SK-N-MC (cell line): ENCODE measurements around the gene KCNJ11.

ENCODE experiments used
- DNase-seq: peaks from one replicate; pipeline ENCODE4 v3.0.0-alpha.2; 2011; ENCODE audit warnings: low read depth, low spot score
- H3K27ac ChIP-seq: fragments of 200-600 bp; sonication (generic); 2 replicates; pipeline ENCODE4 v1.5.1; 2016; ENCODE audit warnings: mixed run types
- H3K36me3 ChIP-seq: fragments of 200-600 bp; sonication (generic); 2 replicates; pipeline ENCODE4 v1.6.1; 2017; ENCODE audit warnings: antibody characterized with exemption, low read length, mixed read lengths; ENCODE audit not compliant: insufficient read depth
- H3K4me3 ChIP-seq: fragments of 200-600 bp; sonication (generic); 2 replicates; pipeline ENCODE4 v1.5.1; 2016
- H3K9ac ChIP-seq: fragments of 200-600 bp; sonication (generic); 2 replicates; pipeline ENCODE4 v1.8.0; 2017; ENCODE audit warnings: mixed run types, mixed read lengths; ENCODE audit not compliant: insufficient read length
- H3K9me3 ChIP-seq: fragments of 200-600 bp; sonication (generic); 2 replicates; pipeline ENCODE4 v1.6.1; 2017; ENCODE audit warnings: low read depth, mild to moderate bottlenecking, antibody characterized with exemption, low read length, moderate library complexity, mixed read lengths
- EZH2 ChIP-seq: fragments of 200-600 bp; sonication (generic); IDR thresholded peaks from one replicate; pipeline ENCODE4 v1.6.1; 2017; ENCODE audit warnings: antibody characterized with exemption
- FOXP2 ChIP-seq: optimal IDR thresholded peaks from 2 replicates; pipeline ENCODE3; 2011; ENCODE audit warnings: mild to moderate bottlenecking, moderate library complexity; ENCODE audit not compliant: insufficient read depth; ENCODE audit errors: extremely low read length, control extremely low read depth
- POLR2AphosphoS5 ChIP-seq: IDR thresholded peaks from 2 replicates; pipeline ENCODE4 v1.6.1; 2012; ENCODE audit warnings: mild to moderate bottlenecking, low read depth, low read length, borderline replicate concordance

KCNJ11 gene

DNA sequence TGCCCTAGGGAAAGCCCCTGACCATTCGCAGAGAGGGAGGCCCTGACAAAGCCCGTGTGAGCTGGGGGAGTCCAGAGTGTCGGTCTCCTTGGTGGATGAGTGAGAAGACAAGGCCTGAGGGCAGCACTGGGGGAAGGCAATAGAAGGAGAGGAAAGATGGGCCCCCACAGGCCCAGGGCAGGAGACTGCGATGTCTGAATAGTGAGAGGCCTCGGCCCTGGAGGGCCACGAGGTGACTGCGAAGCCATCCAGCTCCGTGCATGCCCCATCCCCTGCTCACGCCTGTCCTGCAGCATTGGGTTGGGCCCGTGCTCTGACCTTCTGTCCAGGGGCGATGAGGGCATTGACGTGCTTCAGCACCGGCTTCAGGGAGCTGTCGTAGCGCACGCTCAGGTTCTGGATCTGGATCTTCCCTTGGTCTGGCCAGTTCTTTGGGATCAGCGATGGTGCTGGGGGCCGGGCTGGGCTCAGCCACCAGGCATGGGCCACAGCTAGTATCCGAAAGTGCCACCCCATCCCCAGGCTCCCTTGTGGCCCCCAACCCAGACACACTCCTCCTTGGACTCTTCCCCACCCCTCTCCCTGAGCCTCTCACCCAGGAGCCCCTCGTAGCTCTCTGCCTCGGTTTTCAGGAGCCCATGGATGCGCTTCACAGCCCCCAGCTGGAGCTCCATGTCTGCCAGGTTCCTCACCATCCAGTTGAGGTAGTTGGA lies 8.3 kb upstream of the KCNJ11 start:
- Histone ChIP-seq H3K36me3 (no peaks in the 10 kb centered on the region), H3K27ac (no peak overlapping the region), H3K4me3 (no peak overlapping the region), H3K9ac (no peak overlapping the region), H3K9me3 (no peaks in the 10 kb centered on the region)
- TF ChIP-seq EZH2 (no peak), FOXP2 (no peak), POLR2AphosphoS5 (no peak)
- no peak for DNase-seq

DNA sequence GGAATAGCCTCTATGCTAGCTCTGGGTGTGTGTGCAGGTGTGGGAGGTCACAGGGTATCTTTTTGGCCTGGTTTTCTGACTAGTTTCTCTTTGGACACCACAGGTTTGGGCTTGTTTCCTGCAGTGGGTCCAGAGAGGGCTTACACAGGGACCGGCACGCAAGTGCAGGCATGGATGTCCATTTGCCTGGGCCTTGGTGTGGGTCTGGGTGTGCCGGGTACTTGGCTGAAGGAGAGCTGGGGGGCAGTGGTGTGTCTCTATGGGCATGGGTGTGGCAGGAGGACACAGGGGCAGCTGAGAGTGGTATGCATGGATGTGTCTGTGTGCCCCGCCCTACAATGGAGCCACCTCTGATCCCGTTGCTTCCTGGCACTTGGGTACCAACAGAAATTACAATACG lies 7.5 kb upstream of the KCNJ11 start:
- H3K9me3 ChIP-seq: no peaks in the 10 kb centered on the region
- H3K9ac ChIP-seq: no peak overlapping the region
- no peak overlapping the region for H3K27ac ChIP-seq
- H3K36me3 ChIP-seq: no peaks in the 10 kb centered on the region
- TF ChIP-seq EZH2: no peak
- TF ChIP-seq FOXP2: no peak
- TF ChIP-seq POLR2AphosphoS5: no peak
- no peak for DNase-seq
- no peak overlapping the region for H3K4me3 ChIP-seq

DNA sequence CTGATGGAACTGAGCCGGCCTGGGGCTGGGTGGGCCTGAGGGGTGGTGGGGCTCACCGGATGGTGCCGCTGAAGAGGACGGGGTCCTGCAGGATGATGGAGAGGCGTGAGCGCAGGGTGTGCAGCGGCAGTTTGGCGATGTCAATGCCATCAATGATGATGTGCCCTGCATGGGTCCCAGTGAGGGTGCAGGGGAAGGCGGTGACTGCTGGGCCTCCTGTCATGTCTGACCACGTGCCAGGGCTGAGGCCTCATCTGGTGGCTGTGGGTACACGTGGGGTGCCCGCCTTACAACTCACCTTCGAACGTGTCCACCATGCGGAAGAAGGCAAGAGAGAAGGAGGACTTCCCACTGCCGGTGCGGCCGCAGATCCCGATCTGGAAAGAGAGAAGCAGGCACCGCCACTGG lies 7.1 kb upstream of the KCNJ11 start:
- Histone ChIP-seq H3K4me3 (no peak overlapping the region), H3K9ac (no peak overlapping the region), H3K27ac (no peak overlapping the region), H3K9me3 (no peaks in the 10 kb centered on the region), H3K36me3 (no peaks in the 10 kb centered on the region)
- TF ChIP-seq FOXP2 (no peak), EZH2 (no peak), POLR2AphosphoS5 (no peak)
- DNase-seq: no peak

DNA sequence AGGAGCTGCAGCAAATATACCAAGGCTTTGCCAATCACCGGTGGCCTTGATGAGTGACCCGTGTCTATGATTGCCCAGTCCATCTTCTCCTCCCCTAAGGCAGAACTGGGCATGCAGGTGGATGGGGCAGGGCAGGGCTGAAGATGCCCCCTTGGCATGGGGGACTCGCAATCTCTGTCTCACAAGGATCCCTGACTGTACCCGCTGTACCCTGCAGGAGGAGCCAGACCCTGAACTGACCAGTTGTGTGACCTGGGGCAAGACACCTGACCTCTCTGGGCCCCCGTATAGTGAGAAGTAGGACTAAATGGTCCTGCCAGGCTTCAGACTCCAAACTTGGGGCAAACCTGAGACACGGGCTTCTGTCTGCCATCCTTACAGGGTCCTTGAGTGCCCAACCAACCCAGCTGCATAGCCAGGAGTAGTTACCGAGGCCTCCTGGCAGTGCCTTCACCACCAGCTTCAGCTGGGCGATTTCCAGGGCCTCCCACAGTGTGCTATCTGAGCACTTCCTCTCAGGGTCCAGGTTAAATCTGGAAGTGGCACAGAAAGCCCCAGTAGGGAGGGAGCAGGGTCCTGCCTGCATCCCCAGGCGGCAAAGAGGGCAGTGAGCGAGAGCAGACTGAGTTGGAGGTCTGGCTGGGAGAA lies 6.4 kb upstream of the KCNJ11 start:
- no peak for TF ChIP-seq FOXP2
- TF ChIP-seq POLR2AphosphoS5: no peak
- TF ChIP-seq EZH2: no peak
- no peaks in the 10 kb centered on the region for H3K9me3 ChIP-seq
- no peaks in the 10 kb centered on the region for H3K36me3 ChIP-seq
- H3K4me3 ChIP-seq: no peak overlapping the region
- no peak for DNase-seq
- H3K27ac ChIP-seq: no peak overlapping the region
- H3K9ac ChIP-seq: no peak overlapping the region

DNA sequence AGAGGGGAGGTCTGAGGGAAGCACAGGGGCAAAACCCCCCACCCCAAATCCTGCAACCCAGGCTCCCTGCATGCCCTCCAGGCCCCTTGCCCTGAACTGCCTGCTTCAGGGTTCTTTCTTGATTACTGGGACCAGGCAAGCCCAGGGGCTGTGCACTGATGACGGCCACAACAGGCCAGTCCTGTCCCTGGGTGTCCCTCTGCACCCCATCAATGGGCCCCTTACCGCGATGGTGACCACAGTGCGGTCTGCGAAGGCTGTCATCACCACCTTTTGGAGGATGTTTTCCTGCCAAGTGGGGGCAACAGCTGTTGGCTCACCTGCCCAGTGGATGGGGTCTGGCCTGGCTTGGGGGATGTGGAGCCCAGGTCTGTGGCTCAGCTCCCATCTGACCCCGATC lies 5.0 kb upstream of the KCNJ11 start:
- Histone ChIP-seq H3K27ac (no peak overlapping the region), H3K9ac (no peak overlapping the region), H3K9me3 (no peaks in the 10 kb centered on the region), H3K36me3 (no peaks in the 10 kb centered on the region), H3K4me3 (no peak overlapping the region)
- no peak for DNase-seq
- TF ChIP-seq EZH2 (no peak), POLR2AphosphoS5 (no peak), FOXP2 (no peak)

DNA sequence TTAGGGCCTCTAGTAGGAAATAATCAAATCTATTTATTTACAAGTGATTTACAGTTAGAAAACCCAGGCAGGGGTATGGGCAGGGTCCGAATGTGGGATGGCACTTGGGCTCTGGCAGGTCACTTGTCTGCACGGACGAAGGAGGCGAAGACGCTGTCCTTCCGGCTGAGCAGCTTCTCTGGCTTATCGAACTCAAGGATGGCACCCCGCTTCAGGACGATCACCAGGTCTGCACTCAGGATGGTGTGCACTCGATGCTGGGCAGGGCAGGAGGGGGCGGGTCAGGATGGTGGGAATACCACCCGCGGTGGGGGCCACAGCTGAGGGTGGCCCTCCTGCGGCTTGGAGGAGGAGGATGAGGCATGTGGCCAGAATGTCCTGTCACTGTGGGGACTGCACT lies 4.4 kb upstream of the KCNJ11 start:
- TF ChIP-seq EZH2 (no peak), POLR2AphosphoS5 (no peak), FOXP2 (no peak)
- no peak overlapping the region for H3K4me3 ChIP-seq
- no peak for DNase-seq
- H3K9ac ChIP-seq: no peak overlapping the region
- H3K27ac ChIP-seq: no peak overlapping the region
- no peaks in the 10 kb centered on the region for H3K9me3 ChIP-seq
- no peaks in the 10 kb centered on the region for H3K36me3 ChIP-seq

DNA sequence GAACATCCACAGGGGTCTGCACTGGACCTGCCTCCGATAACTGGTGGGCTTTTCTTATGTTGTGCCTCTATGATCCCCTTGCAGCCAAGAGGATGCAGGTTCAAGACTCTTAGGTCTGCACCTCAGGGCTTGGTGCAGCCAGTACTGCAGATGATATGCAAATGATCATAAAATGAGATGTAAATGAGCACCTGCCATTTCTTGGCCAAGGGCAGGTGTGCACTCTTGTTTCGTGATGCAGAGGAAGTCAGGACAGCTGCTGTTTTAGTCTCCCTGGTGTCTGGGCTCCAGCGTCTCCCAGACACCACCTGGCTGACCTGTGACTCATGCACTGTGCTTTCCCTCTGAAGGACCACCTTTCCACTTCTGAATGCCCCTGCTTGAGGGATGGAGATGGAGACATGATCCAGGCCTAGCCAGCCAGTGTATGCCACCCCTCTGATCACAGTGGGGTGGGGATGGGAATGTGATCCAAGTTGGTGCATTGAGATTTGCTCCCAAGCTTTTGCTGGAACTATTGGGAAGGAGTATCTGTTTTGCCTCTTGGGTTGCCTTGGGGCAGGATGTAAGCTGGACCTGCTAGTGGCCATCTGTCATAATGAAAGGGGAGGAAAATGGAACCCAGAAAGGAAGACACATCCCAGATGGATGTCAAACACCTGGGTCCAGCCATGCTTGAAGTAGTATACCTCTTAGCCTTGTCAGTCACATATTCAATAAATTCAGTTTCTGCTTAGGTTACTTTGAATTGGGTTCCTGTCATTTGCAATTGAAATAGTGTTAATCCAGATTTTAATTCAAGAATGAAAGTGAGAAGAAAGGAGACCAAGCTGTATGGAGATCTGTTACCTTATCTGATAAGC lies 3.3 kb upstream of the KCNJ11 start:
- DNase-seq: no peak
- TF ChIP-seq POLR2AphosphoS5 (no peak), FOXP2 (no peak), EZH2 (no peak)
- Histone ChIP-seq H3K9ac (no peak overlapping the region), H3K27ac (no peak overlapping the region), H3K4me3 (no peak overlapping the region), H3K9me3 (no peaks in the 10 kb centered on the region), H3K36me3 (no peaks in the 10 kb centered on the region)
